ENCODE results near the gene USP54.

The USP54 gene

DNA sequence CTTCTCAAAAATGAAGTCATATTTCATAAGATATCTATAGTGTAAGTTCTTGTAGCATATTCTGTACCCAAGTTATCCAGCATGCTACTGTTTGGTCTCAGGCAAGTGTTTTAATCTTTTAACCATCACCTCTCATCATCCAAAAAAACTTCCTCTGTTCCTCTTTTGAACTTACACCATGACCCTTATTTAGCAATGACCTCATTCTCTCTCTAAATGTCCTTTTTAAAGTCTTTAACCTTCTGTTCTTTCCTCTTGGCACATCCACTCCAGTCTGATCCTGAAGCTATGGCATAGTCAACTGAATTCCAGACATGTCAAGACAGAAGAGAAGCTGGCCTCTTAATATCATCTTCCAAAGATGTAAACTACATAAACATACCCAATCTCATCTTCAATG is 121.6 kb downstream of the USP54 start:
- TF ChIP-seq CTCF (IDR thresholded peaks at IDR 0.05) = no peak
- H3K27me3 ChIP-seq = no peaks in the 10 kb centered on the region
- peaks cover 56 to 90% (median 74%) of the 10 kb centered on the region in 3 donors for H3K36me3 ChIP-seq

DNA sequence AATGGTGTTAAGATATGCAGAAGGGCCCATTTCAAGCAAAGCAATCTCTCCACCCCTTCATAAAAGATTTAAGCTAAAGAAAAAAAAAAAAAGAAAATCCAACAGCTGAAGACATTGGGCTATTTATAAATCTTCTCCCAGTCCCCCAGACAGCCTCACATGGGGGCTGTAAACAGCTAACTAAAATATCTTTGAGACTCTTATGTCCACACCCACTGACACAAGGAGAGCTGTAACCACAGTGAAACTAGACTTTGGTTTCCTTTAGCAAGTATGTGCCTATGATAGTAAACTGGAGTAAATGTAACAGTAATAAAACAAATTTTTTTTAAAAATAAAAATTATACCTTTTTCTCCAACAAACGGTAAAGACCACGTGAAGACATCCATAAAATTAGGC is 123.9 kb downstream of the USP54 start:
- Histone ChIP-seq H3K4me1 (no peaks in the 10 kb centered on the region), H3K4me3 (no peak overlapping the region), H3K27ac (no peak overlapping the region), H3K36me3 (peaks cover 43 to 88% (median 63%) of the 10 kb centered on the region in 3 donors), H3K9me3 (no peaks in the 10 kb centered on the region), H3K27me3 (no peaks in the 10 kb centered on the region)
- TF ChIP-seq CTCF (IDR thresholded peaks at IDR 0.05) = no peak
- intact Hi-C loops (cut with DNase I; ENCODE audit: low total_unique reads) = no loop called here
- DNase-seq = no peak

More for the DNA sequence above, 121.6 kb downstream of the USP54 start:
- no peaks in the 10 kb centered on the region for H3K9me3 ChIP-seq
- DNase-seq = no peak
- no peak overlapping the region for H3K27ac ChIP-seq
- H3K4me1 ChIP-seq = no peaks in the 10 kb centered on the region
- no peak overlapping the region for H3K4me3 ChIP-seq
- intact Hi-C loops (cut with DNase I; ENCODE audit: low total_unique reads) = no loop called here

- Histone ChIP-seq H3K27me3 (no peaks in the 10 kb centered on the region), H3K27ac (no peak overlapping the region), H3K4me1 (no peaks in the 10 kb centered on the region), H3K36me3 (peaks cover 43 to 86% (median 53%) of the 10 kb centered on the region in 3 donors), H3K4me3 (no peak overlapping the region), H3K9me3 (no peaks in the 10 kb centered on the region)
- no peak for TF ChIP-seq CTCF (IDR thresholded peaks at IDR 0.05)
- intact Hi-C loops (cut with DNase I; ENCODE audit: low total_unique reads) = no loop called here
- no peak for DNase-seq
Observed at GRCh38 chr10:73465978-73466726, 125.0 kb downstream of the USP54 start.

DNA sequence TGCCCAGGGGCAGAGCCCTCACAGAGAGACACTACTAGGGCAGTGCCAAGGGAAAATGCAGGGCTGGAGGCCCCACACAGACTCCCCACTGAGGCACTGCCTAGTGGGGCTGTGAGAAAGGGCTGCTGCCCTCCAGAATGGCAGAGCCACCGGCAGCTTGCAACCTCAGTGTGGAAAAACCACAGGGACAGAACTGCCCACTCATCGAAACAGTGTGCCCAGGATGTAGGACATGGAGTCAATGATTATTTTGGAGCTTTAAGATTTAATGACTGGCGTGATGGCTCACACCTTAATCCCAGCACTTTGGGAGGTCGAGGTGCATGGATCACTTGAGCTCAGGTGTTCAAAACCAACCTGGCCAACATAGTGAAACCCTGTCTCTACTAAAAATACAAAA is 130.2 kb downstream of the USP54 start:
- Histone ChIP-seq H3K27me3 (no peaks in the 10 kb centered on the region), H3K36me3 (peaks cover 11 to 67% (median 24%) of the 10 kb centered on the region in 3 donors), H3K9me3 (no peaks in the 10 kb centered on the region), H3K4me3 (no peak overlapping the region), H3K4me1 (no peaks in the 10 kb centered on the region), H3K27ac (no peak overlapping the region)
- DNase-seq = no peak
- TF ChIP-seq CTCF (IDR thresholded peaks at IDR 0.05) = no peak
- intact Hi-C loops (cut with DNase I; ENCODE audit: low total_unique reads) = no loop called here

- no peak for TF ChIP-seq CTCF (IDR thresholded peaks at IDR 0.05)
- no peaks in the 10 kb centered on the region for H3K9me3 ChIP-seq
- no peak overlapping the region for H3K27ac ChIP-seq
- intact Hi-C loops (cut with DNase I; ENCODE audit: low total_unique reads) = no loop called here
- no peaks in the 10 kb centered on the region for H3K4me1 ChIP-seq
- H3K36me3 ChIP-seq = peaks cover 5 to 56% (median 14%) of the 10 kb centered on the region in 3 donors
- DNase-seq = no peak
- H3K4me3 ChIP-seq = no peak overlapping the region
- no peaks in the 10 kb centered on the region for H3K27me3 ChIP-seq
Observed at GRCh38 chr10:73459683-73460314, 131.3 kb downstream of the USP54 start.
